ENCODE results near the gene ZGLP1.

The ZGLP1 gene

GRCh38 chr19:10289167-10289835 is 20.3 kb downstream of the ZGLP1 start:
- no peaks in the 10 kb centered on the region for H3K79me2 ChIP-seq (ENCODE audit: control insufficient read depth, low read length)
- peaks cover 27% of the 10 kb centered on the region for H3K27me3 ChIP-seq (ENCODE audit: control insufficient read depth, low read length)
- H3K4me1 ChIP-seq (ENCODE audit: control insufficient read depth, low read length) = peaks cover 82% of the 10 kb centered on the region
- peak overlapping the region; percentile 81 for H3K4me3 ChIP-seq (ENCODE audit: low read length)
- peaks cover 15% of the 10 kb centered on the region for H3F3A ChIP-seq (ENCODE audit: control insufficient read depth, insufficient read depth)
- TF ChIP-seq CTCF (IDR thresholded peaks at IDR 0.05; ENCODE audit: low read depth, low read length, poor library complexity, severe bottlenecking) = no peak
- no peak for TF ChIP-seq EZH2phosphoT487 (IDR thresholded peaks at IDR 0.05; ENCODE audit: borderline replicate concordance, low read length)
- peak overlapping the region; percentile 66 for H3K27ac ChIP-seq (ENCODE audit: low read depth, low read length)
- peaks cover 20% of the 10 kb centered on the region for H3K36me3 ChIP-seq (ENCODE audit: control insufficient read depth, low read length)
- H3K9me3 ChIP-seq (ENCODE audit: control insufficient read depth, insufficient read depth, low read length) = no peaks in the 10 kb centered on the region
- H4K20me1 ChIP-seq (ENCODE audit: control insufficient read depth, insufficient read depth, low read depth, low read length) = no peaks in the 10 kb centered on the region
- H3K9me2 ChIP-seq (replicated peaks; ENCODE audit: control insufficient read depth, low read length) = no peaks in the 10 kb centered on the region
- peak overlapping the region; percentile 95 for H3K4me2 ChIP-seq (ENCODE audit: low read length)

GRCh38 chr19:10288662-10289166 is 20.9 kb downstream of the ZGLP1 start:
- Histone ChIP-seq H3F3A (ENCODE audit: control insufficient read depth, insufficient read depth) (peaks cover 15% of the 10 kb centered on the region), H4K20me1 (ENCODE audit: control insufficient read depth, insufficient read depth, low read depth, low read length) (no peaks in the 10 kb centered on the region), H3K9me2 (replicated peaks; ENCODE audit: control insufficient read depth, low read length) (no peaks in the 10 kb centered on the region), H3K4me3 (ENCODE audit: low read length) (peak overlapping the region; percentile 81), H3K27me3 (ENCODE audit: control insufficient read depth, low read length) (peaks cover 27% of the 10 kb centered on the region), H3K79me2 (ENCODE audit: control insufficient read depth, low read length) (no peaks in the 10 kb centered on the region), H3K4me2 (ENCODE audit: low read length) (peak overlapping the region; percentile 95), H3K36me3 (ENCODE audit: control insufficient read depth, low read length) (peaks cover 26% of the 10 kb centered on the region), H3K9me3 (ENCODE audit: control insufficient read depth, insufficient read depth, low read length) (no peaks in the 10 kb centered on the region), H3K27ac (ENCODE audit: low read depth, low read length) (peak overlapping the region; percentile 66), H3K4me1 (ENCODE audit: control insufficient read depth, low read length) (peaks cover 82% of the 10 kb centered on the region)
- no peak for TF ChIP-seq CTCF (IDR thresholded peaks at IDR 0.05; ENCODE audit: low read depth, low read length, poor library complexity, severe bottlenecking)
- no peak for TF ChIP-seq EZH2phosphoT487 (IDR thresholded peaks at IDR 0.05; ENCODE audit: borderline replicate concordance, low read length)

- H3F3A ChIP-seq (ENCODE audit: control insufficient read depth, insufficient read depth) = peaks cover 15% of the 10 kb centered on the region
- H3K36me3 ChIP-seq (ENCODE audit: control insufficient read depth, low read length) = peaks cover 38% of the 10 kb centered on the region
- H3K27ac ChIP-seq (ENCODE audit: low read depth, low read length) = peak within 1 kb of the TSS; percentile 73
- no peaks in the 10 kb centered on the region for H3K9me2 ChIP-seq (replicated peaks; ENCODE audit: control insufficient read depth, low read length)
- H4K20me1 ChIP-seq (ENCODE audit: control insufficient read depth, insufficient read depth, low read depth, low read length) = no peaks in the 10 kb centered on the region
- peaks cover 26% of the 10 kb centered on the region for H3K27me3 ChIP-seq (ENCODE audit: control insufficient read depth, low read length)
- TF ChIP-seq CTCF (IDR thresholded peaks at IDR 0.05; ENCODE audit: low read depth, low read length, poor library complexity, severe bottlenecking) = no peak
- no peak for TF ChIP-seq EZH2phosphoT487 (IDR thresholded peaks at IDR 0.05; ENCODE audit: borderline replicate concordance, low read length)
- H3K4me1 ChIP-seq (ENCODE audit: control insufficient read depth, low read length) = peaks cover 75% of the 10 kb centered on the region
- no peaks in the 10 kb centered on the region for H3K79me2 ChIP-seq (ENCODE audit: control insufficient read depth, low read length)
- peak within 1 kb of the TSS; percentile 95 for H3K4me2 ChIP-seq (ENCODE audit: low read length)
- H3K4me3 ChIP-seq (ENCODE audit: low read length) = peak within 1 kb of the TSS; percentile 63
- no peaks in the 10 kb centered on the region for H3K9me3 ChIP-seq (ENCODE audit: control insufficient read depth, insufficient read depth, low read length)
Measured at GRCh38 chr19:10286803-10287737, 22.5 kb downstream of the ZGLP1 start, which contains the start of gene ICAM4. Gene ICAM4 (plus strand): TSS chr19:10286955. CDS start chr19:10287013, 58 bp downstream.
